Vagina (tissue), 2 donors: ENCODE results near the gene ADSS2. TPM values are rescaled to one million over a fixed set of nuclear protein-coding genes. Genes with fewer than 3 reads are reported as not detected.

Source experiments
- DNase-seq, 2 donors: peaks; one replicate each; pipeline ENCODE4 v3.0.0-alpha.2; 2017; ENCODE audit errors: extremely low spot score in 2 of 2
- H3K27ac ChIP-seq: fragments of 200-600 bp; sonication (generic); one replicate; pipeline ENCODE4 v1.5.1; 2019
- H3K27me3 ChIP-seq: fragments of 200-600 bp; sonication (generic); one replicate; pipeline ENCODE4 v1.5.1; 2019
- H3K36me3 ChIP-seq, 2 donors: fragments of 200-600 bp; sonication (generic); one replicate each; pipeline ENCODE4 v1.5.1; 2017 to 2019
- H3K4me1 ChIP-seq: fragments of 200-600 bp; sonication (generic); one replicate; pipeline ENCODE4 v1.5.1; 2019
- H3K4me3 ChIP-seq, 2 donors: fragments of 200-600 bp; sonication (generic); 1 replicate in 1 of 2; 2 replicates in 1 of 2; pipeline ENCODE4 v1.5.1; 2016 to 2019
- H3K9me3 ChIP-seq: fragments of 200-600 bp; sonication (generic); one replicate; pipeline ENCODE4 v1.5.1; 2019
- CTCF ChIP-seq, 3 experiments: fragments of 450-650 bp in 2 of 3; fragments of 200-600 bp in 1 of 3; sonication (generic) in 1 of 3; IDR thresholded peaks; one replicate each; pipeline ENCODE4 v1.5.1; 2017 to 2019; ENCODE audit warnings: antibody characterized with exemption in 3 of 3, mild to moderate bottlenecking in 2 of 3, moderate library complexity in 2 of 3
- POLR2A ChIP-seq, 2 donors: fragments of 450-650 bp; IDR thresholded peaks; one replicate each; pipeline ENCODE4 v1.6.1; 2017; ENCODE audit warnings: antibody characterized with exemption in 2 of 2, mild to moderate bottlenecking in 2 of 2, moderate library complexity in 2 of 2
- POLR2AphosphoS5 ChIP-seq, 2 donors: sonication (generic); formaldehyde crosslinking; IDR thresholded peaks; one replicate each; pipeline ENCODE4 v1.9.0; 2017; ENCODE audit warnings: antibody characterized with exemption in 2 of 2, mild to moderate bottlenecking in 2 of 2, low read depth in 1 of 2; ENCODE audit not compliant: insufficient read depth in 1 of 2
- intact Hi-C: fragments of 100-400 bp; cut with DNase I; formaldehyde crosslinking; loops from one replicate; pipeline ENCODE4 v1.15.1; 2023
- total RNA-seq: library from RNA; depleted of rRNA; stranded (reverse); fragments of >200 nt; gene quantifications from one replicate; pipeline ENCODE4 v1.2.3, GENCODE V29; 2016

ADSS2 gene
- total RNA-seq, 1 donor from 2014 or later, result 38.1 TPM

- intact Hi-C loops, result no loop called here
- DNase-seq, result no peak
- no peaks in the 10 kb centered on the region for H3K27me3 ChIP-seq
- H3K9me3 ChIP-seq, result no peaks in the 10 kb centered on the region
- no peak overlapping the region for H3K27ac ChIP-seq
- H3K36me3 ChIP-seq, result no peaks in the 10 kb centered on the region
- TF ChIP-seq POLR2A (IDR thresholded peaks at IDR 0.05), result no peak
- no peak for TF ChIP-seq CTCF (IDR thresholded peaks at IDR 0.05)
- no peak for TF ChIP-seq POLR2AphosphoS5 (IDR thresholded peaks at IDR 0.05; ENCODE audit: insufficient read depth in 1 of 2, low read depth in 1 of 2)
- peaks cover 56% of the 10 kb centered on the region for H3K4me1 ChIP-seq
- no peak overlapping the region for H3K4me3 ChIP-seq
Observed at GRCh38 chr1:244448279-244449036, 3.3 kb downstream of the ADSS2 start.

- Histone ChIP-seq H3K27me3 (no peaks in the 10 kb centered on the region), H3K9me3 (no peaks in the 10 kb centered on the region), H3K36me3 (no peaks in the 10 kb centered on the region), H3K27ac (no peak overlapping the region), H3K4me1 (peaks cover 54% of the 10 kb centered on the region), H3K4me3 (no peak overlapping the region)
- TF ChIP-seq CTCF (IDR thresholded peaks at IDR 0.05) (no peak), POLR2A (IDR thresholded peaks at IDR 0.05) (no peak), POLR2AphosphoS5 (IDR thresholded peaks at IDR 0.05; ENCODE audit: insufficient read depth in 1 of 2, low read depth in 1 of 2) (no peak)
- no peak for DNase-seq
- intact Hi-C loops, result no loop called here
Observed at GRCh38 chr1:244447552-244447951, 4.2 kb downstream of the ADSS2 start.

GRCh38 chr1:244447024-244447423 is 4.7 kb downstream of the ADSS2 start:
- no peak for DNase-seq
- Histone ChIP-seq H3K4me3 (no peak overlapping the region), H3K9me3 (no peaks in the 10 kb centered on the region), H3K27ac (no peak overlapping the region), H3K27me3 (no peaks in the 10 kb centered on the region), H3K36me3 (no peaks in the 10 kb centered on the region), H3K4me1 (peaks cover 50% of the 10 kb centered on the region)
- no peak for TF ChIP-seq POLR2A (IDR thresholded peaks at IDR 0.05)
- TF ChIP-seq POLR2AphosphoS5 (IDR thresholded peaks at IDR 0.05; ENCODE audit: insufficient read depth in 1 of 2, low read depth in 1 of 2), result no peak
- no peak for TF ChIP-seq CTCF (IDR thresholded peaks at IDR 0.05)
- intact Hi-C loops, result no loop called here

- H3K4me3 ChIP-seq, result no peak overlapping the region
- intact Hi-C loops, result no loop called here
- peaks cover 51% of the 10 kb centered on the region for H3K4me1 ChIP-seq
Observed at GRCh38 chr1:244445320-244446181, 6.2 kb downstream of the ADSS2 start.

More at GRCh38 chr1:244445320-244446181, 6.2 kb downstream of the ADSS2 start:
- TF ChIP-seq POLR2AphosphoS5 (IDR thresholded peaks at IDR 0.05; ENCODE audit: insufficient read depth in 1 of 2, low read depth in 1 of 2), result no peak
- TF ChIP-seq CTCF (IDR thresholded peaks at IDR 0.05), result no peak
- TF ChIP-seq POLR2A (IDR thresholded peaks at IDR 0.05), result no peak
- no peaks in the 10 kb centered on the region for H3K36me3 ChIP-seq
- peak overlapping the region; percentile 46 for H3K27ac ChIP-seq
- H3K9me3 ChIP-seq, result no peaks in the 10 kb centered on the region
- DNase-seq, result no peak
- H3K27me3 ChIP-seq, result no peaks in the 10 kb centered on the region
